NCI-H2081 (cell line): ENCODE data around the gene IMPG2.

Experiments
- DNase-seq, 2 experiments: peaks; one replicate each; lab custom pipeline; 2025; lab: John Stamatoyannopoulos, UW

IMPG2 gene

DNA sequence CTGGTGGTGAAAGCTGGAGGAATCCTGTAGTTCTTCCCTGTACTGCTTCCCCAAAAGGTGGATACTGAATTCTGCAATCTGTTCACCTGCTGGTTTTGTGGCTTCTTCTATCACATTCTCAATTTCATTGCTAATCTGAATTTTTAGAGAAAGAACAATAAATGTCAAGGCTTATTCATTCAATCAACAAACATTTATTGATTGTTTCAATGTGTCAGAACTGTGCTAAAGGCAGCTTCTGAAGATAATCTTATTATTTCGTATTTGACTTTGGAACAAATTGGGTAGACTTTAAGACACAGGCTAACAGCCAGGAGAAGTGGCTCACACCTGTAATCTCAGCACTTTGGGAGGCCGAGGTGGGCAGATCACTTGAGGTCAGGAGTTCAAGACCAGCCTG is 46.8 kb downstream of the IMPG2 start:
- no peak for DNase-seq

DNA sequence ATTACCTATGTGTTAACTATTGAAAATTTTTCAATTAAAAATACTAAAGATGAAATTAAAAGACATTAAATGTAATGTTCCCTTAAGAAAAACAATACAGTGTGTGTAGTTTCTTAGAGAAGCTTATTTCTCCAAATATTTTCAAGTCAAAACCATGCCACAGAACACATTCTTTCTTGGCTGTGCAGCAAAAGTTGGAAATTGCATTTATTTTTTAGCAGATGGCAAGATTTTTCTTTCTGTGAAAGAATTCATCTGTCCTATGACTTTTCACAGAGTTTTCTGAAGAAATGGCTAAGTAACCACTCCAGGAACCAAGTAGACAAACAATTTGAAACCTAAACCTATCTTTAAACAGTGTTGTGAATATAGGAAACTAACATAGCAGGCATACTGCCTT is 47.2 kb downstream of the IMPG2 start:
- no peak for DNase-seq

- no peak for DNase-seq
Measured at GRCh38 chr3:101271728-101272127, 48.6 kb downstream of the IMPG2 start.

- DNase-seq = peak in 1 of 2 experiments; percentile 45
Measured at GRCh38 chr3:101270149-101270548, 50.2 kb downstream of the IMPG2 start.

GRCh38 chr3:101268971-101269671 is 51.3 kb downstream of the IMPG2 start:
- no peak for DNase-seq

- no peak for DNase-seq
Measured at GRCh38 chr3:101268141-101268540, 52.2 kb downstream of the IMPG2 start.

DNA sequence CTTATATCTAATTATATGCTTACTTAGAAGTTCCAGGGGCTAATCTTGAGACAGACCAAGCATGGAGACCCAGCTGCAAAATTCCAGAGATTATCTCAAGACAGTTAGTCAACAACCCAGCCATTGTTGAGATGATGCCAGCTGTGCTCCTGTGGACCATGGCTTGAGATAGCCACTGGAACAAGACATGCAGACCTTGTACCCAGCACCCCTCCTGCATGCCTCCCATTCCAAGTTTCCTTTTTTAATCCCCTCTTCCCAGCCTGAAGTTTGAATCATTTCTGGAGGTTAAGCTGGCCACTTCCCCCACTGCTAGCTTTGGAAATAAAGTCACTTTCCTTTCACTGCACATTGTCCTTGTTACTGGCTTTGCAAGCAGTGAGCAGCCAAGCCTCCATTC is 53.8 kb downstream of the IMPG2 start:
- no peak for DNase-seq

GRCh38 chr3:101266071-101266470 is 54.3 kb downstream of the IMPG2 start:
- no peak for DNase-seq

GRCh38 chr3:101262393-101263240 is 57.8 kb downstream of the IMPG2 start:
- peak in 1 of 2 experiments; percentile 55 for DNase-seq

GRCh38 chr3:101261506-101261905 is 58.9 kb downstream of the IMPG2 start:
- DNase-seq = no peak

- no peak for DNase-seq
Measured at GRCh38 chr3:101259485-101260341, 60.7 kb downstream of the IMPG2 start.

DNA sequence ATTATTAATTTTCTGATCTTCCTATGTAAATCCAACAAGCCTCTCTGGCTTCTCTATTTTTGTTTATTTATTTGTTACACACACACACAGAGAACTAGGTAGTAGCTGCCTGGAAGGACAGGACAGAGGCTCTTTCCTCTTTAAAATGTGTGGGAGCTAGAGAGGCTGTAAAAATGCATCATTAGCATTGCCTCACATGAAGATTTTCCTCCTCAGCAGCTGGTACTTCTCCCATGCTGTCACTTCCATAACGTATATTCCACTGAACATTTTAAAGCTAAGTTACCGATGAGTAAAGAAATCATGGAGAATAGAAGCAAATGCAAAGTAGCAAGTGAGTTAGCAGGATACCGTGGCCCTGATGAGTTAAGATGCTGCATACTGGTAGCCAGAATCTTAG is 63.9 kb downstream of the IMPG2 start:
- DNase-seq = no peak

- DNase-seq = no peak
Measured at GRCh38 chr3:101255441-101255840, 64.9 kb downstream of the IMPG2 start.

DNA sequence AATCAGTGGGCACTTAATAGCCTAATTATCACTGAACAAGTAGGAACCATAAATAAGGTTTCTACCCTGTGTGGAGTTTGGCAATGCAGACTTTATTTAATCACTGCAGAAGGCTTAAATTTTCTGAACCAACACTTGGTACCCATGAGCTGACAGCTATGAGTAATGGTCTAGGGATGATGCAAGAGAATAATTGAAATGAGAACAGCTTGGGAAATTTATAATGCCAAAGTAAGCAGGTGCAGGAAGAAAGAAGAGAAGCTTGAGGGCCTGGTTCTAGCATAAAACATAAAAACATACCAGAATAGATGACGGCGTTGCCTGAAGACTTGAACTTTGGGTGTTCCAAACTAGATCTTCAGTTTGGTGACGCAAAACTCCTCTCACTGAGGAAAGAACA is 67.0 kb downstream of the IMPG2 start:
- DNase-seq = peak in 1 of 2 experiments; percentile 16

DNA sequence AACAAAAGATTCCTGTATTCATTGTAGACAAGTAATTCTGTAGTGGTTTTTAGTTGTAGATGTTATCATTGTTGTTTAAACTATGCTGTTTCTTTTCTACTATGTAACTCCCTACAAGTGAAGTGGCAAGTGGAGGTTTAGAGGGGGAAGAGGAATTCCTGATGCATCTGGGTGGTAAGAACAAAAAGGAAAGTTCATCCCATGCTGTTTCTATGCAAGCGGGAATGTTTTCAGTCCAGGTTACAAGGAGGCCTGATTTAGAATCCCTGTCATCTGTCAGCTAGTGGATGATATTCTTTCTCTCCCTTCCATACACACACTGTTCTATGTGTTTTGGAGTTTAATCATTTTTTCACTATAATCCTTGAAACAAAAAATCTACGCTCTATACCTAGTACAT is 67.4 kb downstream of the IMPG2 start:
- no peak for DNase-seq

DNA sequence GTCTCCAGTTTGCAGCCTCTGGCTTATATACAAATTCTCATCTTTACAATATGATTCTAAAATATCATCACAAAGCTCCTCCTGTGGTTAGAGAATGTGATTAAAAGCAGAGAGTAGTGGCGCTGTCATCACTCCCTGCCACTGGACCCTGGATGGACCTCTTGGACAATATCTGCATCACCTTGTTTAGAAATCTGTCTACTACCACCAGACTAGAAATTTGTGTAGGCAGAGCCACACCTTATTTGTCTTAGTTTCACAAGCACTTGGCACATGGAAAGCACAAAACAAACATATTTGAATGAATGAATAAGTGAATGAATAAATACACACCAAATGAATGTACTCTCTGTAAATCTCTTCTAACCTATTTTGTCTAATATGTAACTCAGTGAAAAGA is 68.1 kb downstream of the IMPG2 start:
- no peak for DNase-seq

DNA sequence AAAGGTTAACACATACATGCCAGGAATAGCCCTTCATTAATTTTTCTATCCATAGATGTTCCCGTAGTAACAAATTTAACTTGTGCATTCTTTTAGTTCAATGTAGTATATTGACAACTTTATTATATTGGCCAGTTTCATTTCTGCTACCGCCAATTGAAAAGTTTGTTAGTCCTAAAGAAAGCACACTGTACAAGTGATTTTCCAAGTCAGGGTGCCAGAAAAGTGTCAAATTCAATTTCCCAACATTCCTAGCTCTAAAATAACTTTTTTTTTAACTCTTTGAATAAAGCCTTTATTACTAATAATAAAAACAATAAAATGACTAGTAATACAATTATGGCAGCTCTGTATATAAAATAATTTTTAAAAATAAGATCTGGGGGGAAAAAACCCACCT is 68.9 kb downstream of the IMPG2 start:
- DNase-seq = no peak

- no peak for DNase-seq
Measured at GRCh38 chr3:101249522-101249921, 70.9 kb downstream of the IMPG2 start.

- DNase-seq = no peak
Measured at GRCh38 chr3:101248736-101249135, 71.6 kb downstream of the IMPG2 start.

GRCh38 chr3:101244212-101244575 is 76.2 kb downstream of the IMPG2 start:
- no peak for DNase-seq

DNA sequence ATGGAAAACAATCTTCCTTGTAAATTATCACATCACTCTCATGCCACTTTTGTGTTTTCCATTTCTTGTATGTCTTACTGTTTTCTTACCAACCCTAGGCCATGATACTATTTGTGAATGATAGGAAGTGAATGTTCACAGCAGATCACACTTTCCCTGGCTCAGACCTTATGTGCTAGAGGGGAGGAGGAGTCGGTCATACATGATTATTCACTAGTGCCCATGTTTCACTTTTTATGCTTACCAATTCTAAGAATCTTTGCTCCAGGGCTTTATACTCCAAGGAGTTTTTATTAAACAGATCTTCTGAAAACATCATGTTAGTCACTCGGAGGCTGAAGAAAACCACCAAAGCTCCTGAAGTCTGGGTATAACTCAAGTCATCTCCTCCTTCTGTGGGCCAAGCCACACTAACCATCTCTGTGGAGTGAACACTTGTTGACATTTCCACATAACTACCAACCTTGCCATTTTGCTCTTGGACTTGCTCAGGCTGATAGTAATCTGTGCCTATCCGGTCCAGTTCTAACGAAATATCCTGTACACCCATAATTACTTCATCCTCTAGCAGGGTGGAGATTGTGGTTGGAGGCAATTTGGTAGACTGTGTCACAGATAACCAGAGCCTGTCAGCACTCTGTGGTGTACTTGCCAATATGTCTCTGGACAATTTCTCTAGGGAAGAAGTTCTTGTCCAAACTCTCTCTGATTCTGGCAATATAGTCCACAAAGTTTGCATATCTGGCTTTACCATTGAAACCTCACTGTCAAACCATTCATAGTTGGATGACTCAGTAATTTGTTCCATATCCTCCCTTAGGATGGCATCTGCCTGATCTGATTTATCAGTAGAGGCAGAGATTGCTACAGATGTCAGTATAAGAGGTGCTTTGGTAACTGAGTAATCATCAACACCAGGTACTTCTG is 76.8 kb downstream of the IMPG2 start:
- no peak for DNase-seq
